Testis (tissue), 2 donors: ENCODE data around the gene AZGP1.

Source experiments
- CTCF ChIP-seq, 3 experiments: fragments of 450-650 bp in 2 of 3; fragments of 200-600 bp in 1 of 3; sonication (generic) in 1 of 3; IDR thresholded peaks; one replicate each; pipeline ENCODE4 v1.5.1; 2016 to 2019; ENCODE audit warnings: antibody characterized with exemption in 3 of 3, mild to moderate bottlenecking in 2 of 3, moderate library complexity in 1 of 3
- POLR2A ChIP-seq: fragments of 450-650 bp; IDR thresholded peaks from one replicate; pipeline ENCODE4 v1.6.1; 2017; ENCODE audit warnings: antibody characterized with exemption, mild to moderate bottlenecking, moderate library complexity

GRCh38 chr7:100015232-100016214, 39.7 kb upstream of the AZGP1 start, which contains the start of gene ZKSCAN1:
- TF ChIP-seq CTCF (IDR thresholded peaks at IDR 0.05) (no peak), POLR2A (peak; percentile 74)
